Muscle layer of colon (tissue), 2 donors: ENCODE results near the gene SLC26A4.

Source experiments
- H3K27ac ChIP-seq: one replicate; pipeline ENCODE4 v1.7.0; 2013; ENCODE audit warnings: low read depth, mild to moderate bottlenecking, low read length, moderate library complexity
- H3K27me3 ChIP-seq, 2 donors: one replicate each; pipeline ENCODE4 v1.7.0; 2013; ENCODE audit warnings: low read length in 2 of 2, mild to moderate bottlenecking in 2 of 2; ENCODE audit not compliant: insufficient read depth in 2 of 2, control insufficient read depth in 1 of 2
- H3K36me3 ChIP-seq: one replicate; pipeline ENCODE4 v1.7.0; 2013; ENCODE audit warnings: mild to moderate bottlenecking, low read length; ENCODE audit not compliant: insufficient read depth
- H3K4me1 ChIP-seq: one replicate; pipeline ENCODE4 v1.7.0; 2013; ENCODE audit warnings: mild to moderate bottlenecking, low read length; ENCODE audit not compliant: insufficient read depth
- H3K4me3 ChIP-seq, 2 donors: one replicate each; pipeline ENCODE4 v1.7.0; 2013; ENCODE audit warnings: low read length in 2 of 2, low read depth in 1 of 2, mild to moderate bottlenecking in 1 of 2, moderate library complexity in 1 of 2
- H3K9ac ChIP-seq: one replicate; pipeline ENCODE4 v1.7.0; 2013; ENCODE audit warnings: low read length
- H3K9me3 ChIP-seq: one replicate; pipeline ENCODE4 v1.7.0; 2013; ENCODE audit warnings: mild to moderate bottlenecking, low read length
- donor health status: abdominal sarcoma.
- donor health status: Adenocarcinoma of cecum.

SLC26A4 gene

GRCh38 chr7:107660381-107661080 lies at the start of gene SLC26A4:
TSS of gene SLC26A4 (plus strand) at chr7:107660828. CDS start at chr7:107661642, 814 bp downstream.
- no peak within 1 kb of the TSS for H3K9ac ChIP-seq

GRCh38 chr7:107613439-107613838 lies 47.2 kb upstream of the SLC26A4 start:
- no peak overlapping the region for H3K27ac ChIP-seq
- H3K36me3 ChIP-seq = peaks cover 41% of the 10 kb centered on the region

More at GRCh38 chr7:107660381-107661080, at the start of gene SLC26A4:
- Histone ChIP-seq H3K9me3 (no peaks in the 10 kb centered on the region), H3K4me1 (peaks cover 4% of the 10 kb centered on the region), H3K27ac (no peak within 1 kb of the TSS), H3K27me3 (peaks cover 13 to 30% of the 10 kb centered on the region in 2 donors), H3K36me3 (no peaks in the 10 kb centered on the region), H3K4me3 (peak within 1 kb of the TSS; percentile 61 to 71)

GRCh38 chr7:107613948-107614347 lies 46.7 kb upstream of the SLC26A4 start:
- no peak overlapping the region for H3K9ac ChIP-seq
- no peak overlapping the region for H3K4me3 ChIP-seq
- peaks cover 38% of the 10 kb centered on the region for H3K36me3 ChIP-seq
- no peaks in the 10 kb centered on the region for H3K27me3 ChIP-seq
- no peaks in the 10 kb centered on the region for H3K4me1 ChIP-seq
- H3K9me3 ChIP-seq = no peaks in the 10 kb centered on the region
- no peak overlapping the region for H3K27ac ChIP-seq

More at GRCh38 chr7:107613439-107613838, 47.2 kb upstream of the SLC26A4 start:
- Histone ChIP-seq H3K9me3 (no peaks in the 10 kb centered on the region), H3K4me1 (no peaks in the 10 kb centered on the region), H3K9ac (no peak overlapping the region), H3K4me3 (no peak overlapping the region), H3K27me3 (no peaks in the 10 kb centered on the region)

- Histone ChIP-seq H3K4me1 (no peaks in the 10 kb centered on the region), H3K9me3 (no peaks in the 10 kb centered on the region), H3K27ac (no peak overlapping the region), H3K9ac (no peak overlapping the region), H3K36me3 (peaks cover 36% of the 10 kb centered on the region), H3K4me3 (no peak overlapping the region), H3K27me3 (no peaks in the 10 kb centered on the region)
Measured at GRCh38 chr7:107614425-107614824, 46.2 kb upstream of the SLC26A4 start.

- Histone ChIP-seq H3K4me1 (no peaks in the 10 kb centered on the region), H3K4me3 (no peak overlapping the region), H3K27ac (no peak overlapping the region), H3K9me3 (no peaks in the 10 kb centered on the region), H3K27me3 (no peaks in the 10 kb centered on the region), H3K9ac (no peak overlapping the region), H3K36me3 (peaks cover 36% of the 10 kb centered on the region)
Measured at GRCh38 chr7:107615910-107616680, 44.5 kb upstream of the SLC26A4 start.

- Histone ChIP-seq H3K4me1 (no peaks in the 10 kb centered on the region), H3K36me3 (no peaks in the 10 kb centered on the region), H3K27ac (no peak overlapping the region), H3K9ac (no peak overlapping the region), H3K4me3 (no peak overlapping the region), H3K9me3 (no peaks in the 10 kb centered on the region), H3K27me3 (no peaks in the 10 kb centered on the region)
Measured at GRCh38 chr7:107622429-107622828, 38.2 kb upstream of the SLC26A4 start.

- Histone ChIP-seq H3K27me3 (no peaks in the 10 kb centered on the region), H3K27ac (no peak overlapping the region), H3K4me3 (no peak overlapping the region), H3K9ac (no peak overlapping the region), H3K36me3 (no peaks in the 10 kb centered on the region), H3K9me3 (no peaks in the 10 kb centered on the region), H3K4me1 (no peaks in the 10 kb centered on the region)
Measured at GRCh38 chr7:107622894-107623293, 37.7 kb upstream of the SLC26A4 start.

- Histone ChIP-seq H3K4me1 (no peaks in the 10 kb centered on the region), H3K4me3 (no peak overlapping the region), H3K27me3 (no peaks in the 10 kb centered on the region), H3K27ac (no peak overlapping the region), H3K36me3 (no peaks in the 10 kb centered on the region), H3K9me3 (no peaks in the 10 kb centered on the region), H3K9ac (no peak overlapping the region)
Measured at GRCh38 chr7:107627002-107627401, 33.6 kb upstream of the SLC26A4 start.

- Histone ChIP-seq H3K27me3 (no peaks in the 10 kb centered on the region), H3K9me3 (no peaks in the 10 kb centered on the region), H3K4me1 (no peaks in the 10 kb centered on the region), H3K9ac (no peak overlapping the region), H3K4me3 (no peak overlapping the region), H3K36me3 (no peaks in the 10 kb centered on the region), H3K27ac (no peak overlapping the region)
Measured at GRCh38 chr7:107628461-107629064, 32.1 kb upstream of the SLC26A4 start.

GRCh38 chr7:107630342-107630741 lies 30.3 kb upstream of the SLC26A4 start:
- no peak overlapping the region for H3K9ac ChIP-seq
- no peak overlapping the region for H3K27ac ChIP-seq
- H3K36me3 ChIP-seq = no peaks in the 10 kb centered on the region
- H3K9me3 ChIP-seq = no peaks in the 10 kb centered on the region
- H3K27me3 ChIP-seq = no peaks in the 10 kb centered on the region
- no peaks in the 10 kb centered on the region for H3K4me1 ChIP-seq
- no peak overlapping the region for H3K4me3 ChIP-seq

GRCh38 chr7:107631588-107632491 lies 28.8 kb upstream of the SLC26A4 start:
- no peaks in the 10 kb centered on the region for H3K4me1 ChIP-seq
- no peak overlapping the region for H3K4me3 ChIP-seq
- H3K9ac ChIP-seq = no peak overlapping the region
- H3K9me3 ChIP-seq = no peaks in the 10 kb centered on the region
- no peaks in the 10 kb centered on the region for H3K27me3 ChIP-seq
- no peaks in the 10 kb centered on the region for H3K36me3 ChIP-seq
- H3K27ac ChIP-seq = no peak overlapping the region
